Mesendoderm (in vitro differentiated cells): ENCODE data around the gene ALG13.
"Not testable (repeated sequence)": the region's sequence is repeated elsewhere in the genome, so short reads cannot be mapped to it uniquely, and the experiment has no call there.

Experiments
- DNase-seq: peaks from one replicate; pipeline ENCODE4 v3.0.0; 2013
- H2AK5ac ChIP-seq: 2 replicates; pipeline ENCODE4 v1.6.1; 2013; ENCODE audit warnings: low read length, inconsistent platforms
- H2BK120ac ChIP-seq: 2 replicates; pipeline ENCODE4 v1.6.1; 2013; ENCODE audit warnings: low read depth, mild to moderate bottlenecking, low read length, moderate library complexity, mixed read lengths
- H2BK15ac ChIP-seq: replicated peaks from 2 replicates; pipeline ENCODE4 v1.6.1; 2013; ENCODE audit warnings: low read depth, mild to moderate bottlenecking, moderate library complexity
- H2BK5ac ChIP-seq: 2 replicates; pipeline ENCODE4 v1.6.1; 2013; ENCODE audit warnings: low read length, inconsistent platforms
- H3K18ac ChIP-seq: 2 replicates; pipeline ENCODE4 v1.6.1; 2013; ENCODE audit warnings: mild to moderate bottlenecking, low read length, mixed read lengths
- H3K23ac ChIP-seq: one replicate; pipeline ENCODE4 v1.6.1; 2013; ENCODE audit warnings: low read length
- H3K27ac ChIP-seq: 2 replicates; pipeline ENCODE4 v1.5.1; 2013; ENCODE audit warnings: low read depth, mild to moderate bottlenecking, inconsistent platforms, low read length, moderate library complexity
- H3K27me3 ChIP-seq: 2 replicates; pipeline ENCODE4 v1.6.1; 2013; ENCODE audit warnings: low read length, control low read depth, mild to moderate bottlenecking, inconsistent platforms; ENCODE audit not compliant: insufficient read depth, poor library complexity
- H3K36me3 ChIP-seq: 2 replicates; pipeline ENCODE4 v1.6.1; 2013; ENCODE audit warnings: low read length, inconsistent platforms; ENCODE audit not compliant: control insufficient read depth, insufficient read depth
- H3K4ac ChIP-seq: one replicate; pipeline ENCODE4 v1.6.1; 2013; ENCODE audit warnings: low read depth, mild to moderate bottlenecking, low read length, moderate library complexity
- H3K4me1 ChIP-seq: 2 replicates; pipeline ENCODE4 v1.6.1; 2013; ENCODE audit warnings: low read depth, low read length, inconsistent platforms; ENCODE audit not compliant: control insufficient read depth
- H3K4me2 ChIP-seq: 2 replicates; pipeline ENCODE4 v1.6.1; 2013; ENCODE audit warnings: low read length
- H3K4me3 ChIP-seq: 2 replicates; pipeline ENCODE4 v1.5.1; 2013; ENCODE audit warnings: mild to moderate bottlenecking, low read length
- H3K56ac ChIP-seq: one replicate; pipeline ENCODE4 v1.6.1; 2013; ENCODE audit warnings: low read length
- H3K79me1 ChIP-seq: 2 replicates; pipeline ENCODE4 v1.6.1; 2013; ENCODE audit warnings: low read length, inconsistent platforms
- H3K79me2 ChIP-seq: 2 replicates; pipeline ENCODE4 v1.6.1; 2013; ENCODE audit warnings: mild to moderate bottlenecking, low read length; ENCODE audit not compliant: control insufficient read depth, insufficient read depth
- H3K9ac ChIP-seq: 2 replicates; pipeline ENCODE4 v1.6.1; 2013; ENCODE audit warnings: low read length, inconsistent platforms
- H4K5ac ChIP-seq: one replicate; pipeline ENCODE4 v1.6.1; 2013; ENCODE audit warnings: low read length
- H4K8ac ChIP-seq: one replicate; pipeline ENCODE4 v1.6.1; 2013; ENCODE audit warnings: low read depth, mild to moderate bottlenecking, control low read depth, low read length, moderate library complexity
- WGBS: extraction: QIAGEN DNeasy Blood & Tissue Kit; methylation state at CpG from one replicate; pipeline ENCODE4 v1.1.7; 2013; ENCODE audit warnings: low lambda C conversion rate, missing lambda C conversion rate; ENCODE audit not compliant: insufficient coverage; ENCODE audit errors: extremely low coverage; 5-methylcytosine and 5-hydroxymethylcytosine counted together

The ALG13 gene

DNA sequence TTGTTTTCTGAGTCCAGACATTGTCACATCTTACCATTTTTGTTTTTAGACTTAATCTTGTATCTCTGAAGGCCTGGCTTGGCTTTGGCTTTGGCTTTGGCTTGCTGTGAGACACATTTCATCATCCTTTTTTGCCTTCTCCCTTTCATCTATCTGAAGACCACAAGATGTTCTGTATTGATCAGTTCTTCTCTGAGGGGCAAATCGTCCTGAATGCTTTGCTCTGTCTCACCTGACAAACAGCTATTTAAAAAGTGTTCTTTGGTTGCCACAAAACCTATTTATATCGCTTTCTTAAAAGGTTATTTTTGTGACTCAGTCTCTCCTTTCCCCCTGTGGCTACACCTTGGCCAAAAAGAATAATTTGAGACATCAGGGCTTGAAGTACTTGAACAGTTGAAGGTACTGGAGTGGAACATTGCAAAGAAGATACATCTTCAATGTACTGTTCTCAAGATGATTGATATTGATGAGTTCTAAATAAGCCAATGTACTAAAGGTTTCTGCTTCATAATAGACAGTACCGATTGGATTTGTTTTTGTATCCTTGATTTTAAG lies 80.7 kb downstream of the ALG13 start:
- DNase-seq = no peak
- Histone ChIP-seq H2BK15ac (no peak overlapping the region), H3K23ac (no peak overlapping the region), H3K9ac (no peak overlapping the region), H4K5ac (no peak overlapping the region), H3K27me3 (no peaks in the 10 kb centered on the region), H2BK120ac (no peak overlapping the region), H2BK5ac (no peak overlapping the region), H4K8ac (no peak overlapping the region), H3K79me2 (no peaks in the 10 kb centered on the region), H3K4me3 (no peak overlapping the region), H2AK5ac (no peak overlapping the region), H3K27ac (no peak overlapping the region), H3K56ac (no peak overlapping the region), H3K18ac (no peak overlapping the region), H3K4me1 (no peaks in the 10 kb centered on the region), H3K36me3 (no peaks in the 10 kb centered on the region), H3K79me1 (no peaks in the 10 kb centered on the region), H3K4me2 (no peak overlapping the region), H3K4ac (no peak overlapping the region)
- WGBS = no CpG with 5 or more reads among the region's 3 CpGs

DNA sequence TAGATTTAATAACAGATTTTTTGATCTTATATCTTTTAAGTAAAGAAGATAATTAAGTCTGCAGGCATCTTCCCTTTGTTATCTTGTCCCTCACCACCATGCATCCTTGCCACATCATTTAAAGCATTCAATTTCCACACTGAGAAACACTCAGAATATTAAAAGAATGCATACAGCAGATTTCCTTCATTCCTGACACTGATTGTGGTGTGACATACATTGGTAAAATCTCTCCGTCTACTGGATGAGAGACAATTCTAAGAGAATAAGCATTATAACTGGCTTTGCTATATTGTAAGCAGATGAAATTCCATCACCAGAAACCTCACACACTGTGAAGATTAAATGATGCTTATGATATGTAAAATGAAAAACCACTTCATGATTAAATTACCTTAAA lies 97.6 kb downstream of the ALG13 start:
- no peak for DNase-seq
- H3K18ac ChIP-seq = no peak overlapping the region
- no peak overlapping the region for H2BK120ac ChIP-seq
- H3K23ac ChIP-seq = no peak overlapping the region
- no CpG with 5 or more reads among the region's 1 CpG for WGBS
- H3K79me2 ChIP-seq = no peaks in the 10 kb centered on the region
- H2BK5ac ChIP-seq = no peak overlapping the region
- no peak overlapping the region for H2AK5ac ChIP-seq
- H3K4me2 ChIP-seq = no peak overlapping the region
- H3K9ac ChIP-seq = no peak overlapping the region
- no peaks in the 10 kb centered on the region for H3K27me3 ChIP-seq
- H4K5ac ChIP-seq = no peak overlapping the region
- no peak overlapping the region for H4K8ac ChIP-seq
- no peak overlapping the region for H3K4me3 ChIP-seq
- H3K4ac ChIP-seq = no peak overlapping the region
- no peaks in the 10 kb centered on the region for H3K79me1 ChIP-seq
- H3K36me3 ChIP-seq = no peaks in the 10 kb centered on the region
- no peaks in the 10 kb centered on the region for H3K4me1 ChIP-seq
- H2BK15ac ChIP-seq = no peak overlapping the region
- H3K56ac ChIP-seq = no peak overlapping the region
- no peak overlapping the region for H3K27ac ChIP-seq

DNA sequence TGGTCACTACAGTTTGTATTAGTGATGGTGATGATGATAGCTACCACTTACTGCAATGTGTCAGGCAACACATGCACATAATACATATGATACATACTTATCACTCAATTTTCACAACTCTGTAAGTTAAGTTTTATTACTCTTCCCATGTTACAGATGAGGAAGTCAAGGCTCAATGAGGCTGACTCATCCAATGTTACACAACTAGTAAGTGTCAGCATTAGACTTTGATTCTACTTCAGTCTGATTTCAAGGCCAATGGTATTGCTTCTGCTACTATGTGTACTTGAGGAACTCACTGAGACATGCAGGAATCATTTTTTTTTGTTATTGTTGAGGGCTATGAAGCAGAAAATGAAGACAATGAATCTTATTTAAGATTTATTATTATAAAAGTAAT lies 98.6 kb downstream of the ALG13 start:
- H3K4me3 ChIP-seq = no peak overlapping the region
- no peak overlapping the region for H2BK5ac ChIP-seq
- no peak overlapping the region for H3K9ac ChIP-seq
- no peak overlapping the region for H2BK120ac ChIP-seq
- no peak overlapping the region for H3K56ac ChIP-seq
- H3K23ac ChIP-seq = no peak overlapping the region
- H4K8ac ChIP-seq = no peak overlapping the region
- H3K4me1 ChIP-seq = no peaks in the 10 kb centered on the region
- H3K4ac ChIP-seq = no peak overlapping the region
- H3K27ac ChIP-seq = no peak overlapping the region
- H3K27me3 ChIP-seq = no peaks in the 10 kb centered on the region
- no peak for DNase-seq
- no peaks in the 10 kb centered on the region for H3K79me1 ChIP-seq
- no peaks in the 10 kb centered on the region for H3K36me3 ChIP-seq
- no peak overlapping the region for H4K5ac ChIP-seq
- no peak overlapping the region for H3K4me2 ChIP-seq
- no peaks in the 10 kb centered on the region for H3K79me2 ChIP-seq
- H2AK5ac ChIP-seq = no peak overlapping the region
- H3K18ac ChIP-seq = no peak overlapping the region
- H2BK15ac ChIP-seq = no peak overlapping the region

DNA sequence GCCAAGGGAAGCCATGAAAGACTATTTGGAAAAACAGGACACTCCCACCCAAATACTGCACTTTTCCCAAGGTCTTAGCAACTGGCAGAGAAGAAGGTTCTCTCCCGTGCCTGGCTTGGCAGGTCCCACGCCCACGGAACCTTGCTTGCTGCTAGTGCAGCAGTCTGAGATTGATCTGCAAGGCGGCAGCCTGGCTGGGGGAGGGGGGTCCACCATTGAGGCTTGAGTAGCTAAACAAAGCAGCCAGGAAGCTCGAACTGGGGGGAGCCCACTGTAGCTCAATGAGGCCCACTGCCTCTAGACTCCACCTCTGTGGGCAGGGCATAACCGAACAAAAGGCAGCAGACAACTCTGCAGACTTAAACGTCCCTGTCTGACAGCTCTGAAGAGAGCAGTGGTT lies 103.7 kb downstream of the ALG13 start:
- Histone ChIP-seq H2AK5ac (no peak overlapping the region), H4K8ac (no peak overlapping the region), H3K4me3 (no peak overlapping the region), H3K9ac (no peak overlapping the region), H4K5ac (no peak overlapping the region), H3K23ac (no peak overlapping the region), H3K4ac (no peak overlapping the region), H2BK5ac (no peak overlapping the region), H3K27me3 (no peaks in the 10 kb centered on the region), H2BK120ac (no peak overlapping the region), H2BK15ac (no peak overlapping the region), H3K27ac (no peak overlapping the region), H3K79me2 (no peaks in the 10 kb centered on the region), H3K56ac (no peak overlapping the region), H3K18ac (no peak overlapping the region), H3K4me1 (no peaks in the 10 kb centered on the region), H3K4me2 (no peak overlapping the region), H3K79me1 (no peaks in the 10 kb centered on the region), H3K36me3 (no peaks in the 10 kb centered on the region)
- DNase-seq = no peak
- WGBS = no CpG with 5 or more reads among the region's 7 CpGs

GRCh38 chrX:111790054-111790453 lies 109.1 kb downstream of the ALG13 start:
- not testable (repeated sequence) for H2BK5ac ChIP-seq, H3K9ac ChIP-seq, H3K23ac ChIP-seq, H4K8ac ChIP-seq, H3K4me3 ChIP-seq, H4K5ac ChIP-seq, H3K79me2 ChIP-seq, H3K4me1 ChIP-seq, H3K18ac ChIP-seq, DNase-seq, H3K4ac ChIP-seq, H2AK5ac ChIP-seq, H3K56ac ChIP-seq, H3K36me3 ChIP-seq, H3K79me1 ChIP-seq, H2BK15ac ChIP-seq, H2BK120ac ChIP-seq, H3K27me3 ChIP-seq, H3K4me2 ChIP-seq, H3K27ac ChIP-seq
- WGBS = no CpG with 5 or more reads among the region's 1 CpG
